ENCODE data around the gene SRC.

The SRC gene

GRCh38 chr20:37436527-37437186 lies 90.7 kb downstream of the SRC start:
- no peak for TF ChIP-seq POLR2AphosphoS5 (IDR thresholded peaks at IDR 0.05; ENCODE audit: borderline replicate concordance, low read depth, low read length)
- no peak for TF ChIP-seq FOXP2 (optimal IDR thresholded peaks at IDR 0.05; ENCODE audit: control extremely low read depth, extremely low read length, insufficient read depth)
- TF ChIP-seq EZH2 (IDR thresholded peaks at IDR 0.05) = no peak
- Histone ChIP-seq H3K9me3 (ENCODE audit: low read depth, low read length) (no peaks in the 10 kb centered on the region), H3K9ac (ENCODE audit: insufficient read length) (no peak overlapping the region)

DNA sequence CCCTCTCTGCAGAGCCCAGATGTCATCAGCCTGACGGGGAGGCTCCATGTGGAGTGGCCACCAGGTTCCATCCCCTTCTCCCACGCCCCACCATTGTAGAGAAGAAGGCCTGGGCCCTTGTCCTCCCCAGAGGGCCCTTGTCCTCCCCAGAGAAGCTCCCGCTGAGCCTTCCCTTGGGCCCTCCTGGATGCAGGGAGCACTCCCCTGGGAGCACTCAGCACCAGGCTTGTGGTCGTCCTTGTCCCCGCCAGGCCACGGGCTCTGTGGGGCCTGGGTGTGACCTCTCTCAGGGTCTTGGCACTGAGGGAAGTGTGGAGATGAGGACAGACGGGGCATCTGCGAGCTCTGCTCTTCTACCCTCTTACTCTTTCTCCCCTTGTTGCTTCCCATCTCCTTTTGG lies 91.7 kb downstream of the SRC start:
- TF ChIP-seq EZH2 (IDR thresholded peaks at IDR 0.05) (no peak), POLR2AphosphoS5 (IDR thresholded peaks at IDR 0.05; ENCODE audit: borderline replicate concordance, low read depth, low read length) (no peak), FOXP2 (optimal IDR thresholded peaks at IDR 0.05; ENCODE audit: control extremely low read depth, extremely low read length, insufficient read depth) (no peak)

More at GRCh38 chr20:37436527-37437186, 90.7 kb downstream of the SRC start:
- Histone ChIP-seq H3K4me3 (no peak overlapping the region), H3K36me3 (ENCODE audit: insufficient read depth, low read length) (no peaks in the 10 kb centered on the region), H3K27ac (no peak overlapping the region)
- no peak for DNase-seq (ENCODE audit: low read depth, low spot score)

DNA sequence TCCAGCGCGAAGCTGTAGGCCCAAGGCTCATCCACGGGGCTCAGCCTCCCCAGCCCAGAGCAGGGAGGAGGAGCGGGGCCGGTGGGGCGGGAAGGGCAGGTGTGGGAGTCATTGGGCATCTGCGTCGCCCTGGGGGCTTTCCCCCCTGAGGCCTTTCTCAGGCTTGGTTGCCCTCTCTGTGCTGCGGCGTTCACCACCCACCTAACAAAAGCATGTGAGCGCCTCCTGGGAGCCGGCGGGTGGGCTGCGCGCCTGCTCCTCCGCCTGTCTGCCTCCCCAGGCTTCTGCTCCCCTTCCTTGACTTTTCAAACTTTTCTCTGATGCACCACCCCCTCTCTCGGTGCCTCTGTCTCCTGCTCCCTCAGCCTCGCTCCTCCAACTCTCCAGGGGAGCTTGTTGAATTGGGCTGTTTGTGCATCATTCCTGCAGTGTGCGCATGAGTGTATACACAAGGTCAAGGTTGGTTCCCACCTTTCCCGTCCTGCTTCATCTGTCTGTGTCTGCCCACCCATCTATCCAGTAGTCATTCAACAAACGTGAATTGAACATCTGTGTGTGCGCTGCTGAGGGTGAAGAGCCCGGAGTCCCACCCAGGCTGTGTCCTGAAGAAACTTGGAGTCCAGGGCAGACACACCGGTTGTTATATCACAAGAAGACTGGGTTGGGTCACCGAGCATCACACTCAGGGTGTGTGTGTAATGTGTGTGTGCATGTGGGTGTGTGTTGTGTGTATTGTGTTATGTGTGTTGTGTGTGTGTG lies 92.7 kb downstream of the SRC start:
- no peak for DNase-seq (ENCODE audit: low read depth, low spot score)
- Histone ChIP-seq H3K27ac (no peak overlapping the region), H3K36me3 (ENCODE audit: insufficient read depth, low read length) (no peaks in the 10 kb centered on the region), H3K9me3 (ENCODE audit: low read depth, low read length) (no peaks in the 10 kb centered on the region), H3K9ac (ENCODE audit: insufficient read length) (no peak overlapping the region), H3K4me3 (no peak overlapping the region)
- TF ChIP-seq POLR2AphosphoS5 (IDR thresholded peaks at IDR 0.05; ENCODE audit: borderline replicate concordance, low read depth, low read length) (no peak), FOXP2 (optimal IDR thresholded peaks at IDR 0.05; ENCODE audit: control extremely low read depth, extremely low read length, insufficient read depth) (no peak), EZH2 (IDR thresholded peaks at IDR 0.05) (no peak)

More for the DNA sequence above, 91.7 kb downstream of the SRC start:
- DNase-seq (ENCODE audit: low read depth, low spot score) = no peak
- Histone ChIP-seq H3K9ac (ENCODE audit: insufficient read length) (no peak overlapping the region), H3K36me3 (ENCODE audit: insufficient read depth, low read length) (no peaks in the 10 kb centered on the region), H3K27ac (no peak overlapping the region), H3K4me3 (no peak overlapping the region), H3K9me3 (ENCODE audit: low read depth, low read length) (no peaks in the 10 kb centered on the region)

DNA sequence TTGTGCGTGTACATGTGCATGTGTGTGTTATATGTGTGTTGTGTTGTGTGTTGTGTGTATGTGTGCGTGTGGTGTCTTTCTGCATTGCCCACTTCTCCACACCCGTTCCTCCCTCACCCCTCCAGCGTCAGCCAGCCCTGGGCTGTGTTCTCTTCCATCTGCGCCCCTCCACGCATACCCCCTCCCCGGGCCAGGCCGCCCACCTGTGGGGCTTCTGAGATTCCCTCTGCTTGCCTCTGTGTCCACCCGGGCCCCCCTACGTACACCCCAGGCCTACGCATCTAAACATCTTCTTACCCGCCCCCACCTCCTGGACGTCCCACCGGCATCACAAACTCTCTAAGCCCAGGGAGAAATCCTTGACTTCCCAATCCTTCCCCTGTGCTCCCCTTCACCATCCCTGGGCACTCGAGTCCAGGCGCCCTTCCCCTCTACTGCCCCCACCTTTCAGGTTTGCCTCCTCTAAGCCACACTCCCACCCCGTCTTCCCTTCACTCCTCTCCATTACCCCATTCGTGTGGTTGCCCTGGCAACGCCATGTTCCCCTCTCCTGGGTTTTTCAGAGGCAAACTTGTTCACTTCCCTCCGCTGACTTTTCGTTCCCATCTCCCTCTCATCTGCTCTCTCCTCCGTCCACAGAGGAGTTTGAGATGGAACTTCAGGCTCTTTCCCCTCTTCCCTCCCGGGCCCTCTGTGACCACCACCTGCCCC lies 93.4 kb downstream of the SRC start:
- H3K9me3 ChIP-seq (ENCODE audit: low read depth, low read length) = no peaks in the 10 kb centered on the region
- H3K36me3 ChIP-seq (ENCODE audit: insufficient read depth, low read length) = no peaks in the 10 kb centered on the region
- H3K4me3 ChIP-seq = no peak overlapping the region
- TF ChIP-seq POLR2AphosphoS5 (IDR thresholded peaks at IDR 0.05; ENCODE audit: borderline replicate concordance, low read depth, low read length) (no peak), FOXP2 (optimal IDR thresholded peaks at IDR 0.05; ENCODE audit: control extremely low read depth, extremely low read length, insufficient read depth) (no peak), EZH2 (IDR thresholded peaks at IDR 0.05) (no peak)
- no peak overlapping the region for H3K27ac ChIP-seq
- H3K9ac ChIP-seq (ENCODE audit: insufficient read length) = no peak overlapping the region
- no peak for DNase-seq (ENCODE audit: low read depth, low spot score)

GRCh38 chr20:37441023-37441422 lies 95.1 kb downstream of the SRC start:
- Histone ChIP-seq H3K9ac (ENCODE audit: insufficient read length) (no peak overlapping the region), H3K27ac (no peak overlapping the region), H3K4me3 (no peak overlapping the region), H3K36me3 (ENCODE audit: insufficient read depth, low read length) (no peaks in the 10 kb centered on the region), H3K9me3 (ENCODE audit: low read depth, low read length) (no peaks in the 10 kb centered on the region)
- no peak for TF ChIP-seq FOXP2 (optimal IDR thresholded peaks at IDR 0.05; ENCODE audit: control extremely low read depth, extremely low read length, insufficient read depth)
- TF ChIP-seq EZH2 (IDR thresholded peaks at IDR 0.05) = no peak
- TF ChIP-seq POLR2AphosphoS5 (IDR thresholded peaks at IDR 0.05; ENCODE audit: borderline replicate concordance, low read depth, low read length) = no peak
- no peak for DNase-seq (ENCODE audit: low read depth, low spot score)

DNA sequence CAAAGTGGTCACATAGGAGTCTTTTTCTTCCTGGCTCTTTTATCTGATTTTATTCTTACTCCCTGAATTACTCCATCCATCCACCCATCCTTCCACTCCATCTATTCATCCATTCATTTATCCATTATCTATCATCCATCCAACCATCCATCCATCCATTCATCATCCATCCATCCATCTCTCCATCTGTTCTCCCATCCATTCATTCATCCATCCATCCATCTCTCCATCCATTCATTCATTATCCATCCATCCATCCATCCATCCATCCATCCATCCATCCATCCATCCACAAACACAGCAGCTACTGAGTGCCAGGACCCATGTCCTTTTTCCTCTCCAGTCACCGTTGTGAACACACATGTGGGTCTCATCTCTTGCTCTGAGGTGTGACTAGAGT lies 96.6 kb downstream of the SRC start:
- no peaks in the 10 kb centered on the region for H3K9me3 ChIP-seq (ENCODE audit: low read depth, low read length)
- DNase-seq (ENCODE audit: low read depth, low spot score) = no peak
- no peaks in the 10 kb centered on the region for H3K36me3 ChIP-seq (ENCODE audit: insufficient read depth, low read length)
- no peak overlapping the region for H3K9ac ChIP-seq (ENCODE audit: insufficient read length)
- H3K4me3 ChIP-seq = no peak overlapping the region
- TF ChIP-seq FOXP2 (optimal IDR thresholded peaks at IDR 0.05; ENCODE audit: control extremely low read depth, extremely low read length, insufficient read depth) (no peak), EZH2 (IDR thresholded peaks at IDR 0.05) (no peak), POLR2AphosphoS5 (IDR thresholded peaks at IDR 0.05; ENCODE audit: borderline replicate concordance, low read depth, low read length) (no peak)
- no peak overlapping the region for H3K27ac ChIP-seq

DNA sequence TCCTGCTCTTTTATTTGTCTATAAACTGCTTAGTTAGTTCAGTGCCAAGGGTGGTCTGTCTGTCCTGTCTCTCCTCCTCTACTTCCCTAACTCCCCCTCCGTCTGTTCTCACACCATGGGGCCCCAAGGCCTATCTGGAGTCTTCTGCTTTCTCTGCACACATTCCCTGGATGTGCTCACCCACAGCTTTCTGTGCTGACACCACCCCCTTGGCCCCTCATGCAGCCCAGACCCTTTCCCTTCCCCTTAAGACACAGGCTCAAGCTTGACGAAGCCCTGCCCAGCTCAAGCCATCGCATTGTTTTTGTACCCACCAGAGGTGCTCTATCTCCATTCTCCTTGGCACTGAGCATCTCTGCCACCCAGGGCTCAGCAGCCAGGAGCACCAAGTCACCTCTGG lies 97.0 kb downstream of the SRC start:
- H3K36me3 ChIP-seq (ENCODE audit: insufficient read depth, low read length) = no peaks in the 10 kb centered on the region

GRCh38 chr20:37443596-37443995 lies 97.7 kb downstream of the SRC start:
- H3K27ac ChIP-seq = no peak overlapping the region
- TF ChIP-seq FOXP2 (optimal IDR thresholded peaks at IDR 0.05; ENCODE audit: control extremely low read depth, extremely low read length, insufficient read depth) (no peak), POLR2AphosphoS5 (IDR thresholded peaks at IDR 0.05; ENCODE audit: borderline replicate concordance, low read depth, low read length) (no peak), EZH2 (IDR thresholded peaks at IDR 0.05) (no peak)
- H3K9me3 ChIP-seq (ENCODE audit: low read depth, low read length) = no peaks in the 10 kb centered on the region
- DNase-seq (ENCODE audit: low read depth, low spot score) = no peak
- H3K4me3 ChIP-seq = no peak overlapping the region
- no peaks in the 10 kb centered on the region for H3K36me3 ChIP-seq (ENCODE audit: insufficient read depth, low read length)
- no peak overlapping the region for H3K9ac ChIP-seq (ENCODE audit: insufficient read length)

More for the DNA sequence above, 97.0 kb downstream of the SRC start:
- no peak overlapping the region for H3K27ac ChIP-seq
- no peak for DNase-seq (ENCODE audit: low read depth, low spot score)
- no peak overlapping the region for H3K9ac ChIP-seq (ENCODE audit: insufficient read length)
- H3K9me3 ChIP-seq (ENCODE audit: low read depth, low read length) = no peaks in the 10 kb centered on the region
- H3K4me3 ChIP-seq = no peak overlapping the region
- TF ChIP-seq EZH2 (IDR thresholded peaks at IDR 0.05) (no peak), POLR2AphosphoS5 (IDR thresholded peaks at IDR 0.05; ENCODE audit: borderline replicate concordance, low read depth, low read length) (no peak), FOXP2 (optimal IDR thresholded peaks at IDR 0.05; ENCODE audit: control extremely low read depth, extremely low read length, insufficient read depth) (no peak)
